ENCODE results near the gene PDX1.

GRCh38 chr13:27904719-27905118 lies 15.1 kb upstream of the PDX1 start:
- TF ChIP-seq, protein P1, sequence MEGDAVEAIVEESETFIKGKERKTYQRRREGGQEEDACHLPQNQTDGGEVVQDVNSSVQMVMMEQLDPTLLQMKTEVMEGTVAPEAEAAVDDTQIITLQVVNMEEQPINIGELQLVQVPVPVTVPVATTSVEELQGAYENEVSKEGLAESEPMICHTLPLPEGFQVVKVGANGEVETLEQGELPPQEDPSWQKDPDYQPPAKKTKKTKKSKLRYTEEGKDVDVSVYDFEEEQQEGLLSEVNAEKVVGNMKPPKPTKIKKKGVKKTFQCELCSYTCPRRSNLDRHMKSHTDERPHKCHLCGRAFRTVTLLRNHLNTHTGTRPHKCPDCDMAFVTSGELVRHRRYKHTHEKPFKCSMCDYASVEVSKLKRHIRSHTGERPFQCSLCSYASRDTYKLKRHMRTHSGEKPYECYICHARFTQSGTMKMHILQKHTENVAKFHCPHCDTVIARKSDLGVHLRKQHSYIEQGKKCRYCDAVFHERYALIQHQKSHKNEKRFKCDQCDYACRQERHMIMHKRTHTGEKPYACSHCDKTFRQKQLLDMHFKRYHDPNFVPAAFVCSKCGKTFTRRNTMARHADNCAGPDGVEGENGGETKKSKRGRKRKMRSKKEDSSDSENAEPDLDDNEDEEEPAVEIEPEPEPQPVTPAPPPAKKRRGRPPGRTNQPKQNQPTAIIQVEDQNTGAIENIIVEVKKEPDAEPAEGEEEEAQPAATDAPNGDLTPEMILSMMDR (tag by site-specific recombination; IDR thresholded peaks at IDR 0.05) = no peak
- TF ChIP-seq ZNF560 (tag by site-specific recombination; IDR thresholded peaks at IDR 0.05; ENCODE audit: borderline replicate concordance) (no peak), ZNF10 (tag by site-specific recombination; IDR thresholded peaks at IDR 0.05) (no peak), ZNF146 (tag by site-specific recombination; IDR thresholded peaks at IDR 0.05) (no peak), ZNF704 (tag by site-specific recombination; IDR thresholded peaks at IDR 0.05) (no peak), ZNF449 (tag by site-specific recombination; IDR thresholded peaks at IDR 0.05) (no peak), ZNF133 (tag by site-specific recombination; IDR thresholded peaks at IDR 0.05) (no peak)

Measured in HEK293 (cell line).